SK-N-SH (cell line): ENCODE results near the gene HEY2.

Experiments used
- ELF1 ChIP-seq: IDR thresholded peaks from 2 replicates; pipeline ENCODE4 v1.4.0; 2012
- EP300 ChIP-seq, 2 experiments: IDR thresholded peaks; 2 replicates each; pipeline versions ENCODE4 v1.4.0 to v1.6.1; 2012; ENCODE audit warnings: borderline replicate concordance in 1 of 2, low read depth in 1 of 2, low read length in 1 of 2
- EZH2phosphoT487 ChIP-seq: fragments of 200-600 bp; sonication (generic); IDR thresholded peaks from 2 replicates; pipeline ENCODE4 v1.6.1; 2017; ENCODE audit warnings: low read depth, mixed run types, mild to moderate bottlenecking, antibody characterized with exemption, moderate library complexity, borderline replicate concordance
- FOXM1 ChIP-seq: IDR thresholded peaks from 2 replicates; pipeline ENCODE4 v1.4.0; 2012; ENCODE audit warnings: low read depth, mild to moderate bottlenecking
- MXI1 ChIP-seq: IDR thresholded peaks from 2 replicates; pipeline ENCODE4 v1.6.1; 2012; ENCODE audit warnings: mild to moderate bottlenecking, low read depth, low read length, improper control_type of control experiment
- POLR2AphosphoS5 ChIP-seq: IDR thresholded peaks from 2 replicates; pipeline ENCODE4 v1.6.1; 2012; ENCODE audit warnings: low read depth, low read length
- RAD21 ChIP-seq: IDR thresholded peaks from 2 replicates; pipeline ENCODE4 v1.6.1; 2012; ENCODE audit warnings: mild to moderate bottlenecking, low read length
- RFX5 ChIP-seq: IDR thresholded peaks from 2 replicates; pipeline ENCODE4 v1.6.1; 2012; ENCODE audit warnings: mild to moderate bottlenecking, improper control_type of control experiment, low read length
- SMC3 ChIP-seq: IDR thresholded peaks from 2 replicates; pipeline ENCODE4 v1.6.1; 2012; ENCODE audit warnings: low read depth, low read length, improper control_type of control experiment
- TEAD4 ChIP-seq: IDR thresholded peaks from 2 replicates; pipeline ENCODE4 v1.4.0; 2012; ENCODE audit warnings: mild to moderate bottlenecking, borderline replicate concordance; ENCODE audit not compliant: insufficient read depth
- TF ChIP-seq, protein P1 (sequence below): IDR thresholded peaks from 2 replicates; pipeline ENCODE4 v1.6.1; 2012; ENCODE audit warnings: mild to moderate bottlenecking, low read depth, low read length, moderate library complexity
- TF ChIP-seq, protein P2 (sequence below): fragments of 200-600 bp; sonication (generic); IDR thresholded peaks from 2 replicates; pipeline ENCODE4 v1.6.1; 2017; ENCODE audit warnings: antibody characterized with exemption, mild to moderate bottlenecking, moderate library complexity

DNA sequence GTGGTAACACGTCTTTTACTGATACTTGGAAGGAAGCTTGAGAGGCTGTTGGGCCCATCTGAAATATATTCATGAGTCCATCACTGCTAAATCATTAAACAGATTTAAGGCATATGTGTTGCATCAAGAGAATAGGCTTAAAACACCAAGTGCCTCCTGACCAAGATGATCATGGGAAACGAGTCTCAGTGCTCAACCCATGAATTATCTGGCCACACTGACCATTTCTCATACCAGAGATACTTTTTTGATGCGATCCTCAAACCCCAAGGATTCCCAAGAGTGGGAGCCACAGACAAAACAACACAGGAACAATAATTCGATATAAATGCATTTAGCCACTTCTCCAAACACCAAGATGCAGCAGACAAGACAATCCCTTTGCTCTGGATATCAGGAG, 17.2 kb downstream of the HEY2 start:
- TF ChIP-seq RAD21 (no peak), RFX5 (no peak), MXI1 (no peak), POLR2AphosphoS5 (no peak), EP300 (IDR thresholded peaks at IDR 0.05; ENCODE audit: borderline replicate concordance in 1 of 2, low read depth in 1 of 2, low read length in 1 of 2) (no peak), EZH2phosphoT487 (no peak), FOXM1 (no peak), SMC3 (no peak), ELF1 (no peak), TEAD4 (no peak)
- TF ChIP-seq, protein P1, sequence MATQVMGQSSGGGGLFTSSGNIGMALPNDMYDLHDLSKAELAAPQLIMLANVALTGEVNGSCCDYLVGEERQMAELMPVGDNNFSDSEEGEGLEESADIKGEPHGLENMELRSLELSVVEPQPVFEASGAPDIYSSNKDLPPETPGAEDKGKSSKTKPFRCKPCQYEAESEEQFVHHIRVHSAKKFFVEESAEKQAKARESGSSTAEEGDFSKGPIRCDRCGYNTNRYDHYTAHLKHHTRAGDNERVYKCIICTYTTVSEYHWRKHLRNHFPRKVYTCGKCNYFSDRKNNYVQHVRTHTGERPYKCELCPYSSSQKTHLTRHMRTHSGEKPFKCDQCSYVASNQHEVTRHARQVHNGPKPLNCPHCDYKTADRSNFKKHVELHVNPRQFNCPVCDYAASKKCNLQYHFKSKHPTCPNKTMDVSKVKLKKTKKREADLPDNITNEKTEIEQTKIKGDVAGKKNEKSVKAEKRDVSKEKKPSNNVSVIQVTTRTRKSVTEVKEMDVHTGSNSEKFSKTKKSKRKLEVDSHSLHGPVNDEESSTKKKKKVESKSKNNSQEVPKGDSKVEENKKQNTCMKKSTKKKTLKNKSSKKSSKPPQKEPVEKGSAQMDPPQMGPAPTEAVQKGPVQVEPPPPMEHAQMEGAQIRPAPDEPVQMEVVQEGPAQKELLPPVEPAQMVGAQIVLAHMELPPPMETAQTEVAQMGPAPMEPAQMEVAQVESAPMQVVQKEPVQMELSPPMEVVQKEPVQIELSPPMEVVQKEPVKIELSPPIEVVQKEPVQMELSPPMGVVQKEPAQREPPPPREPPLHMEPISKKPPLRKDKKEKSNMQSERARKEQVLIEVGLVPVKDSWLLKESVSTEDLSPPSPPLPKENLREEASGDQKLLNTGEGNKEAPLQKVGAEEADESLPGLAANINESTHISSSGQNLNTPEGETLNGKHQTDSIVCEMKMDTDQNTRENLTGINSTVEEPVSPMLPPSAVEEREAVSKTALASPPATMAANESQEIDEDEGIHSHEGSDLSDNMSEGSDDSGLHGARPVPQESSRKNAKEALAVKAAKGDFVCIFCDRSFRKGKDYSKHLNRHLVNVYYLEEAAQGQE = no peak
- TF ChIP-seq, protein P2, sequence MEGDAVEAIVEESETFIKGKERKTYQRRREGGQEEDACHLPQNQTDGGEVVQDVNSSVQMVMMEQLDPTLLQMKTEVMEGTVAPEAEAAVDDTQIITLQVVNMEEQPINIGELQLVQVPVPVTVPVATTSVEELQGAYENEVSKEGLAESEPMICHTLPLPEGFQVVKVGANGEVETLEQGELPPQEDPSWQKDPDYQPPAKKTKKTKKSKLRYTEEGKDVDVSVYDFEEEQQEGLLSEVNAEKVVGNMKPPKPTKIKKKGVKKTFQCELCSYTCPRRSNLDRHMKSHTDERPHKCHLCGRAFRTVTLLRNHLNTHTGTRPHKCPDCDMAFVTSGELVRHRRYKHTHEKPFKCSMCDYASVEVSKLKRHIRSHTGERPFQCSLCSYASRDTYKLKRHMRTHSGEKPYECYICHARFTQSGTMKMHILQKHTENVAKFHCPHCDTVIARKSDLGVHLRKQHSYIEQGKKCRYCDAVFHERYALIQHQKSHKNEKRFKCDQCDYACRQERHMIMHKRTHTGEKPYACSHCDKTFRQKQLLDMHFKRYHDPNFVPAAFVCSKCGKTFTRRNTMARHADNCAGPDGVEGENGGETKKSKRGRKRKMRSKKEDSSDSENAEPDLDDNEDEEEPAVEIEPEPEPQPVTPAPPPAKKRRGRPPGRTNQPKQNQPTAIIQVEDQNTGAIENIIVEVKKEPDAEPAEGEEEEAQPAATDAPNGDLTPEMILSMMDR = no peak
